GM18526 (cell line): ENCODE measurements around the gene MRPL51.

Experiments used
- POLR2A ChIP-seq: IDR thresholded peaks from 3 replicates; pipeline ENCODE4 v1.6.1; 2011; ENCODE audit not compliant: insufficient read length; ENCODE audit errors: extremely low read depth

The MRPL51 gene

GRCh38 chr12:6508087-6508486 is 15.0 kb upstream of the MRPL51 start:
- TF ChIP-seq POLR2A, result no peak

- no peak for TF ChIP-seq POLR2A
These were observed 14.3 kb upstream of the MRPL51 start for GRCh38 chr12:6507102-6507998.

DNA sequence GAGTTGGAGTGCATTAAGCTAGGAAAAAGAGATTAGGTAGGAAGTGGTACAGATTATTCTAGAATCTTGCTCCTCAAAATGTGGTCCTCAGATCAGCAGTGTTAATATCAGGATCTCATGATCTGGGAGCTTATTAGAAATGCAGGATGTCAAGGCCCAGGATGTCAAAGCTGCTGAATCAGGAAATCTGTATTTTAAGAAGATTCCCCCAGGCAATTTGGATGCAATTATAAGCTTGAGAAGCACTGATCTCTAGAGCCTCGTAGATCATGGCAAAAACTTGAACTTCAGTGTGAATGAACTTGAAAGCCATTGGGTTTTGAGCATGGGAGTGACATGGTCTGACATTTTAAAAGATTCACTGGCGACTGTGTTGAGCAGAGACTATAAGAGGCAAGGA is 7.4 kb upstream of the MRPL51 start:
- no peak for TF ChIP-seq POLR2A

DNA sequence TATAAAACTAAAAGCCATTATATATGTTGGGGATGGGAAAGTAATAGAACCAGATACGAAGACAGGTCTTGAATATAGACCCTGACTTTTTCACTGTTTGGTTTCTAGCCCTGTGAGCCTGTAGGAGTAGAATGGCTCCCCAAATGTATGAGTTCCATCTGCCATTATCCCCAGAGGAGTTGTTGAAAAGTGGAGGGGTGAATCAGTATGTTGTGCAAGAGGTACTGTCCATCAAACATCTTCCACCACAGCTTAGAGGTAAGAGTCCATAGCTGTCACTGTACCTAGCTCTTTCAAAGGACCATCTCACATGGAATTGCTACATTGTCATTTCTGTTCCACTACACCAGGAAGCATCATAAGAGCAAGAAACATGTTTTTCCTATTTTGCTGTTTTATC is 1.9 kb upstream of the MRPL51 start:
- TF ChIP-seq POLR2A, result no peak

DNA sequence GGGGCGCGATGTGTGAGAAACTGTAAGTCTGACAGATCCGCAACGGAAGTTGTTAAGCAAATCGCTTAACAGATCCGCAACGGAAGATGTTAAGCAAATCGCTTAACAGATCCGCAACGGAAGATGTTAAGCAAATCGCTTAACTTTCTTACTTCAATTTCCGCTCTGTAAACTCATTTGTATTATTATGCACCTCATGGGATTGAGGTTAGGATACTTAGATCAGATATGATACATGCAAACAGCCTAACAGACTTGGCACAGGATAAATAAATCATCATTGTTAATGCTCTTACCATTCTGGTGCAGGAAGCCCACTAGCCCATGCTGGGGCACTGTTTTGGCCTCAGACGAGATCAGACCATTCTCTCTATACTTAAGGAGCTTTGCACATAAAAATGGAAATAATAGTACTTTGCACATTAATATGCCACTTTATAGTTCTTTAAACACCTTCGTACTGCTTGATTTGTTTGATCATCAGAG is 1.2 kb upstream of the MRPL51 start:
- no peak for TF ChIP-seq POLR2A

DNA sequence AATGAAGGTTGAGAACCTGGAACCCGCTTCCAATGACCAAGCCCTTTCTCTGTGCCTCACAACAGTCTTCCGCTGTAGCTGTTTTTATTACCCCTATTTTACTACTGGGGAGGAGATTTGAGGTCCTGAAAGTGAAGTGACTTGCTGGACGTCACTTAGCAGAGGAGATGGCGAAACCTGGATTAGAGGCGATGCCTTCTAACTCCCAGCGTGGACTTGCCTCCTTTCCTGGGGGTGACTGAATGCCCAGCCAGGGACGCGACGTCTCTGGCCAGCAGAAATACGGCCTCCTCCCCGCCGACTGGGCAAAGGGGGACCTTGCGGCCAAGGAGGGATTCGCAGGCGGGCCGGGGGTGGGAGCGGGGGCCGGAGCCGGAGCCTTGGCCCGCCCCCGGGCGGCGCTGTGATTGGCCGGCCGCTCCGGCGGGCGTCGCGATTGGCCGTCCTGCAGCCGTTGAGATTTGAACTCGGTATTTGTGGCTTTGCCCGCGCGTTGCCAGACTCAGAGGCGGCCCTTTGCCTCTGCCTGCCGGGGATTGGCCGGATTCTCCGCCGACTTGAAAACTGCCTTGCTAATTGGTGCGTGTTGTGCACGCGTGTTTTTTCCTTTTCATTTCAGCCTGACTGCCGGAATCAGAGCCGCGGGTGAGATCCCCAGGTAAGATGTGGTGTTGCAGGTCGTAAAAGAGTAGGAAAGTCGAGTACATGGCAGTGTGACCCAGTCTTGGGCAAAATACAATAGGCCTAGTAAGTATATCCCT is 615 bp upstream of the MRPL51 start, which contains the start of gene NCAPD2:
Gene NCAPD2 (plus strand): TSS at position 606 of the 761 bp plus-strand sequence. CDS start 997 bp downstream, outside the sequence.
- peak; percentile 53 for TF ChIP-seq POLR2A

GRCh38 chr12:6489449-6489848 is 3.6 kb downstream of the MRPL51 start:
- TF ChIP-seq POLR2A, result no peak

DNA sequence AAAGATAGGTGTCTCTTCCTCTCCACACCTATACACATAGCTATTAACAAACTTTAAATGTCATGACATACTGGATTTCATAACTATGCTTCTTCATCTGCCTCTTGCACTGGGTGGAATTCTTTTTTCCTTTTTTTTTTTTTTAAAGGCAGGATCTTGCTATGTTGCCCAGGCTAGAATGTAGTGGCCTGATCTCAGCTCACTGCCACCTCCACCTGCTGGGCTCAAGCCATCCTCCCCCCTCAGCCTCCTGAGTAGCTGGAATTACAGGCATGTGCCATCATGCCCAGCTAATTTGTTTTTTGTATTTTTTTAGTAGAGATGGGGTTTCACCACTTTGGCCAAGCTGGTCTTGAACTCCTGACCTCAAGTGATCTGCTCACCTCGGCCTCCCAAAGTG is 4.8 kb downstream of the MRPL51 start:
- TF ChIP-seq POLR2A, result no peak

DNA sequence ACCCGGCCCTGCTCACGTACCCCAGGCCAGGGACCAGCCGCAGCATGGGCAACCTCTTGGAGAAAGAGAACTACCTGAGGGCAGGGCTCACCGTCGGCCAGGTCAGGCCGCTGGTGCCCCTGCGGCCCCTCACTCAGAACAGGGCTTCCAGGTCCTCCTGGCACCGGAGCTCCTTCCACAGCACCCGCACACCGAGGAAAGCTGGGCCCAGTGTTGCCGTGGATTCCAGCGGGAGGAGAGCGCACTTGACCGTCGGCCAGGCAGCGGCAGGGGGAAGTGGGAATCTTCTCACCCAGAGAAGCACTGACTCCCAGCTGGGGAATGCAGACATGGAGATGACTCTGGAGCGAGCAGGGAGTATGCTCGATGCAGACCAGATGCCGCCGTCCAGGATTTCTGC is 14.6 kb downstream of the MRPL51 start:
- no peak for TF ChIP-seq POLR2A

DNA sequence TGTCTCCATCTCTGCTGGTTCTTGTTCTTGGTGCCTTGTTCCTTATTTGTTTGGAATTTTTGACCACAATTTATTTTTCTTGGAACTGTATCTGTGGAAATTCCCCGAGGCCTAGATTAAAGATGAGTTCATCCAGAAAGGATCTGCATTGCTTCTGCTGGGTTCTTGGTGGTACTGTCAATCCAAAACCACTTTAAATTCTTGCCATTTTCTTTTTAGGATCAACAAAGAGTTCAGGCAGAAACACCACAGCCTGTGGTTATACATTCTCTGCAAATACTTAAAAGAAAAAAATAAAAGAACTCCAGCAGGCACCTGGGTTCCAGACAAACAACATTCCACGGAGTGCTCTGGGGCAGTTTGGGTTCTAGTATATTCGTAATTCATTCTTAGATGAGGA is 16.6 kb downstream of the MRPL51 start:
- no peak for TF ChIP-seq POLR2A

- TF ChIP-seq POLR2A, result no peak
These were observed 20.6 kb downstream of the MRPL51 start for GRCh38 chr12:6472491-6472890.

DNA sequence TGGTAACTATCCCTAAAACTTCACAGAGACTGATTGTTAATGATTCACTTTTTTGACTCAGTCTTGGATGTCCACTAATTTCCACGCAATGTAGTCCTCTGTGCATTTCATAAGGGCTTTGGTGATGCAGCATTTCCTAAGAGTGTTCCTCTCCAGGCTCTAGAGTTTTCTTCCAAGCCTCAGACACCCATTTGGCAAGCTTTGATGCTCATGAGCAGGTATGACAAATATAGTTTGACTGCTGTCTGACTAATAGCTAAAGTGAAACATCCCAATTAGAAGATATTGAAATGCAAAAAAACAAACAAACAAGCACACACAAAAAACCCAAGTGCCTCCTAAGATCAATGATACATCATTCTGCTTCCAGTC is 21.1 kb downstream of the MRPL51 start:
- no peak for TF ChIP-seq POLR2A

DNA sequence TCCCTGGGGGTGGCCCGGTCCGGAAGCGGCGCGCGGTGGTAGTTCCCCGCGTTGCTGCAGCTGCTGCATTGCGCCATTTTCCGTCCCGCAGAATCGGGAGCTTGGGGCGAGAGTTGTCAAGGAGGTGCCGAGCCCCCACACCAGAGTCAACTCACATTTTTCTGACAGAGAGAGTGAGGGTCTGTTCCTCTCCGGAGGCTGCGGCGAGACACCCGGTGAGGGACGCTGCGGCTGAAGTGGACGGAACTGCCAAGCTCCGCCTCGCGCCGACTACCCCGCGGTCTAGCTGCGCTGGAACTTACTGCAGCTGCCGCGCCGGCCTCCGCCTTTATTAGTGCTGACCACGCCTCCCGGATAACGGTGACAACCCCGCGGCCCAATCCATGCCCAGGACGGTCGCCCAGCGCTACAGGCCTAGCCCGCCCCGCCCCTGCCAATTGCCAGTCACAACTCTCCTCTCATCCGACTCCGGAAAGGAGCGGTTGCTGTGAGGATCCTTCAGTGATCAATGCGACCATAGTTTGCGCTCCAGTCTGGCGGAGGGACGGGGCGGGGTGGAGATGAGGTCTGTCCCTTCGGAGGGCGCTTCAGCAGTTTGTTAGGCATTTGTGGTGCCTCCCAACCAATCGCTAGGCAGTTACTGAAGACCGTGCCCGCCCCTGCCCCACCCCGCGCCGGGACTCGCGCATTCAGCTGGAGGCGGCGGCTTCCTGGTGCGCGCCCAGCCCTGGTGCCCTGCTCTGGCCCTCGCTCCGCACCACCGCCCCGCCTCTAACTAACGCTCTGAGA is 22.5 kb downstream of the MRPL51 start, which contains the start of gene VAMP1:
Gene VAMP1 (minus strand): TSS at position 303 of the 789 bp plus-strand sequence. CDS start 146 bp downstream, at position 157.
- TF ChIP-seq POLR2A, result peak; percentile 100

DNA sequence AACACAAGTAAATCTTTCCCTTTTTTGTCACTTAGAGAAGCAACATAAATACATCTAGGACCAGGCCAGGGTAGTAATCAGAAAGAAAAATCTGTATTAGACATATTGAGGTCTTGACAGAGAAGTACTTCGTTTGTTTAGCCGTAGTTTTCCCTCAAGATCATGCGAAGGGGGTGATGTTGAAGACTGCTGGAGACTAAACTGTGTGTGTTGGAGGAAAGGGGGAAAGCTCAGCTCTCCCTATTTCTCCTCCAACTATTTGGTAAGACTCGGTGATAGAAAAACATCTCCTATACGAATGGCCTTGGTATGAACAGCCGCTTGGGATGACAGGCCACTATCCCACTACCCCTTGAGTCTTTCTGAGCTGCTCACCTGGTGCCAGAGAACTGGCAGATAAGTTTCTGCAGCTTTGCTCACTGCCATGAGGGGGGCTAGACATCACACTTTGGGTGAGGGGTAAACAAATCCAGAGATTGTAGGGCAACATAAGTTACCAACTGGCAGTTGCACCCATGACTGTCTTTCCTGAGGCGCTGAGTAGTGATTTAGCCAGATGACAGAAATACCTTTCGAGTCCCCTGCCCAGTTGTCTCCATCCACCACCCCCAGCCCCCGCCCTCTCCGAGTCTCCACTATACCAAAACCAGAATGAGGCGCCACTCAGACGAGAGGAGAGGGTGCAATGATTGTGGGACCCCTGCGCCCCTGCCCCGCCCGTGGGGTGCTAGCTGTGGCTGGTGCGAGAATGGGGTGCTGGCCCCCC is 23.3 kb downstream of the MRPL51 start:
- TF ChIP-seq POLR2A, result no peak
